Common myeloid progenitor, CD34-positive (primary cell): Measurements from ENCODE around the gene CAMK1D.

ENCODE experiments used
- CTCF ChIA-PET: fragments of 350-600 bp; sonication (Branson Sonifier 250); formaldehyde crosslinking; loops from one replicate; lab custom pipeline; 2021; ENCODE audit warnings: antibody characterized with exemption; lab: Charles Lee
- POLR2A ChIA-PET: fragments of 350-600 bp; sonication (Branson Sonifier 250); formaldehyde crosslinking; loops from one replicate; lab custom pipeline; 2021; ENCODE audit warnings: antibody characterized with exemption; lab: Charles Lee
- DNase-seq, 3 donors: peaks; one replicate each; pipeline versions ENCODE4 v3.0.0 to v3.0.0-alpha.2; 2013
- H3K27ac ChIP-seq, 2 experiments: 1 replicate in 1 of 2; 2 replicates in 1 of 2; pipeline ENCODE4 v1.7.0; 2013; ENCODE audit warnings: inconsistent platforms in 2 of 2, low read length in 2 of 2, mild to moderate bottlenecking in 2 of 2, low read depth in 1 of 2, moderate library complexity in 1 of 2; ENCODE audit not compliant: severe bottlenecking in 2 of 2, insufficient read depth in 1 of 2, poor library complexity in 1 of 2
- H3K27me3 ChIP-seq, 5 experiments: replicated peaks in 2 of 5; 1 replicate in 3 of 5; 2 replicates in 2 of 5; pipeline versions ENCODE4 v1.6.1 to v1.7.0; 2013; ENCODE audit warnings: low read length in 4 of 5, mild to moderate bottlenecking in 2 of 5, moderate library complexity in 2 of 5, inconsistent platforms in 1 of 5; ENCODE audit not compliant: insufficient read depth in 5 of 5, control insufficient read depth in 4 of 5
- H3K36me3 ChIP-seq, 4 experiments: 1 replicate in 2 of 4; 2 replicates in 2 of 4; pipeline versions ENCODE4 v1.6.1 to v1.7.0; 2013; ENCODE audit warnings: low read length in 3 of 4, control low read depth in 1 of 4, mild to moderate bottlenecking in 1 of 4; ENCODE audit not compliant: control insufficient read depth in 4 of 4, insufficient read depth in 4 of 4
- H3K4me1 ChIP-seq, 4 experiments: 1 replicate in 3 of 4; 2 replicates in 1 of 4; pipeline versions ENCODE4 v1.6.1 to v1.7.1; 2013; ENCODE audit warnings: low read length in 3 of 4, mild to moderate bottlenecking in 3 of 4, control low read depth in 1 of 4, inconsistent platforms in 1 of 4, moderate library complexity in 1 of 4; ENCODE audit not compliant: control insufficient read depth in 4 of 4, insufficient read depth in 4 of 4; ENCODE audit errors: control extremely low read depth in 1 of 4
- H3K4me3 ChIP-seq, 7 experiments: 1 replicate in 4 of 7; 2 replicates in 3 of 7; pipeline versions ENCODE4 v1.5.1 to v1.7.0; 2013; ENCODE audit warnings: mild to moderate bottlenecking in 7 of 7, low read length in 6 of 7, moderate library complexity in 6 of 7, inconsistent platforms in 2 of 7, low read depth in 2 of 7, control low read depth in 1 of 7; ENCODE audit not compliant: insufficient read depth in 4 of 7, control insufficient read depth in 1 of 7; ENCODE audit errors: extremely low read depth in 1 of 7
- H3K9me3 ChIP-seq, 5 experiments: 1 replicate in 4 of 5; 2 replicates in 1 of 5; pipeline versions ENCODE4 v1.6.1 to v1.7.1; 2013; ENCODE audit warnings: low read length in 4 of 5, mild to moderate bottlenecking in 2 of 5, inconsistent platforms in 1 of 5, low read depth in 1 of 5, moderate library complexity in 1 of 5; ENCODE audit not compliant: control insufficient read depth in 4 of 5, insufficient read depth in 2 of 5; ENCODE audit errors: control extremely low read depth in 1 of 5
- WGBS: methylation state at CpG from one replicate; pipeline ENCODE4 v1.1.5; 2013; ENCODE audit not compliant: insufficient coverage; 5-methylcytosine and 5-hydroxymethylcytosine counted together

The CAMK1D gene

GRCh38 chr10:12634621-12634931 lies 285.2 kb downstream of the CAMK1D start:
- no peak for DNase-seq
- peaks cover 0 to 32% (median 12%) of the 10 kb centered on the region in 4 experiments for H3K4me1 ChIP-seq
- H3K4me3 ChIP-seq: no peak overlapping the region
- H3K27me3 ChIP-seq: no peaks in the 10 kb centered on the region
- ChIA-PET POLR2A (no interaction called here), CTCF (no interaction called here)
- H3K36me3 ChIP-seq: peaks cover 0 to 2% (median 0%) of the 10 kb centered on the region in 4 experiments
- no peak overlapping the region for H3K27ac ChIP-seq
- H3K9me3 ChIP-seq: no peaks in the 10 kb centered on the region
- WGBS: 99% methylated on average over 8 of the region's 10 CpGs

DNA sequence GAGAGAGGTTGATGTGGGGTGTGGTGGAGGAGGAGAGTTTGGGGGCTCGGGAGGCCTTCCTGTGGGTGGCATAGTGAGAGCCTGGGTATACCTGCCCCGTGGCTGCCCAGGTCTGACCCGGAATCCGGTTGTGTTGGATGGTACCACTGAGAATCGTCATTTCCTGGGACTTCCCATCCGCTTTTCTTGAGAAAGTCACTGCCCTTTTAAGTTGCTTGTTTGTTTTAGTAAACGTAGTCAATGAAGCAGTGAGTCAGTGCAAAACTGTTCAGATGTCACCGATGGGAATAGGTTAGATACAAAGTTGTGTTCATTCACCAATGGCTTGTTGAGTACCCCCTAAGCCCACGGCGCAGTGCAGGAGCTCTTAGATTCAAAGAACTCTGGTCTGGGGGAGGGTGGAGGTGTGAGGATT lies 285.8 kb downstream of the CAMK1D start:
- no peak for DNase-seq
- CTCF ChIA-PET: no interaction called here
- Histone ChIP-seq H3K4me1 (peaks cover 0 to 32% (median 12%) of the 10 kb centered on the region in 4 experiments), H3K4me3 (no peak overlapping the region), H3K27me3 (no peaks in the 10 kb centered on the region), H3K9me3 (no peaks in the 10 kb centered on the region), H3K36me3 (peaks cover 0 to 2% (median 0%) of the 10 kb centered on the region in 4 experiments), H3K27ac (no peak overlapping the region)
- POLR2A ChIA-PET: no interaction called here
- WGBS: 96% methylated on average over 7 of the region's 10 CpGs

DNA sequence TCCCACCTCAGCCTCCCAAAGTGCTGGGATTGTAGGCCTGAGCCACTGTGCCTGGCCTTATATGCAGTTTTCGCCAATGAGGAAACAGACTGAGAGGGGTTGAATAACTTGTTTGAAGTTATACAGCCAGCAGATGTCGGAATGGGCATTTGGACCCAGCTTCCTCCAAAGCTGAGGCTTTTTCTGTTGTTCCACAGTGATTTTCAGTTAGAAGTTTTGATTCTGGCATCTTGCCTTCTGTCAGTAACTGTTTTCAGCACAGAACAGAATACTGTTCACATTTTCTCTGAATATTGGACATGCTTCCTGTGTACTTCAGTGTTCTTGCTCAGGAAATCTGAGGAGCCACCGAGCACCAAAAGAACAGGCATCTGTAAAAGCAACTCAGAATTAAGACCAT lies 287.2 kb downstream of the CAMK1D start:
- Histone ChIP-seq H3K36me3 (peaks cover 0 to 2% (median 0%) of the 10 kb centered on the region in 4 experiments), H3K9me3 (no peaks in the 10 kb centered on the region), H3K4me3 (no peak overlapping the region), H3K4me1 (peaks cover 0 to 32% (median 12%) of the 10 kb centered on the region in 4 experiments), H3K27me3 (no peaks in the 10 kb centered on the region), H3K27ac (no peak overlapping the region)
- POLR2A ChIA-PET: no interaction called here
- 39% methylated on average over 3 of the region's 3 CpGs for WGBS
- peak in 2 of 3 donors; percentile 30 to 48 for DNase-seq
- CTCF ChIA-PET: no interaction called here

- DNase-seq: no peak
- POLR2A ChIA-PET: no interaction called here
These were observed 288.3 kb downstream of the CAMK1D start for GRCh38 chr10:12637649-12638048.

DNA sequence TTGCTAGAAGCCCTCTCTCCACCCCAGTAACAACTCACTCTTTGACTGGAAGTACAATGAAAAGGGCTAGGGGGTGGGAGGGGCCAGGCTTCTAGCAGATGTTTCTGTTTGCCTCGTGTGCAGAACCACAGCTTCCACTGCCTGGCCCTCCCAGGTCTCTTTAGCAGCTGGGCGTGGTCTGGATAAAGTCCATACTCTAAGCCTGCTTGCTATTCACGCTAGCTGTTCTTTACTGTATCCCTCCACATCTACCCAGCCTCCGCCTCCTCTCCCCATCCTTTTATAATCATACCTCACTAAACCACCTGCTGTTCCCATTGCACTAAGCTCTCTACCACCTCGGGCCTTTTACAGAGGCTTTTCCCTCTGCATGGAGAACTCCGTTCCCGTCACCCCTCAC lies 288.8 kb downstream of the CAMK1D start:
- Histone ChIP-seq H3K4me3 (no peak overlapping the region), H3K9me3 (no peaks in the 10 kb centered on the region), H3K27me3 (no peaks in the 10 kb centered on the region), H3K4me1 (peaks cover 0 to 32% (median 12%) of the 10 kb centered on the region in 4 experiments), H3K36me3 (peaks cover 0 to 2% (median 0%) of the 10 kb centered on the region in 4 experiments), H3K27ac (peak overlapping the region in 1 of 2 experiments; percentile 3)
- 63% methylated on average over 7 of the region's 7 CpGs for WGBS
- peak; percentile 41 to 90 (median 87) for DNase-seq
- ChIA-PET CTCF (interaction anchor here (0.7 kb wide), 1 partner anchor 18 kb away, joined by 3 read pairs; no protein-coding TSS in a partner anchor), POLR2A (no interaction called here)

More at GRCh38 chr10:12637649-12638048, 288.3 kb downstream of the CAMK1D start:
- no peaks in the 10 kb centered on the region for H3K27me3 ChIP-seq
- H3K36me3 ChIP-seq: peaks cover 0 to 2% (median 0%) of the 10 kb centered on the region in 4 experiments
- peaks cover 0 to 32% (median 12%) of the 10 kb centered on the region in 4 experiments for H3K4me1 ChIP-seq
- H3K4me3 ChIP-seq: no peak overlapping the region
- no peaks in the 10 kb centered on the region for H3K9me3 ChIP-seq
- H3K27ac ChIP-seq: peak overlapping the region in 1 of 2 experiments; percentile 3
- WGBS: 100% methylated on average over 4 of the region's 8 CpGs
- CTCF ChIA-PET: interaction anchor here (0.7 kb wide), 1 partner anchor 19 kb away, joined by 3 read pairs; no protein-coding TSS in a partner anchor

DNA sequence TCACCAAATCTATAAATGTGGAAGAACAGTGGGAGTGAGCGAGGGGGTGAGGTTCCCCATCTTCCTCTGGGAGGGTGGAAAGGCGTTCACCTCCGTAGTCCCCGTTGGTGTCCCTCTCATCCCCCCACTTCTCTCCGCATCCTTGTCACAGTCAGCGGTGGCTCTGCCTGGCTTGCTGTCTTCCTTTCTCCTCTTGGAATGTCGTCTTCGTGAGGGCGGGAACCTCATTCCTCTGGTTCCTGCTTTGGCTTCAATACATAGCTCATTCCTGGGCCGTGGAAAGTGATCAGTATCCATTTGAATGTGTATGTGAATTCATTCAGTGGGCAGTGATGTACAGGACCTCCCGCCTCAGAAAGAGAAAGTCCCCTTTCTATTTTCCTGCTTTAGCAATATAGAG lies 289.4 kb downstream of the CAMK1D start:
- DNase-seq: no peak
- peaks cover 0 to 32% (median 12%) of the 10 kb centered on the region in 4 experiments for H3K4me1 ChIP-seq
- H3K27ac ChIP-seq: no peak overlapping the region
- H3K4me3 ChIP-seq: no peak overlapping the region
- H3K36me3 ChIP-seq: peaks cover 0 to 2% (median 0%) of the 10 kb centered on the region in 4 experiments
- H3K27me3 ChIP-seq: no peaks in the 10 kb centered on the region
- no peaks in the 10 kb centered on the region for H3K9me3 ChIP-seq
- WGBS: 96% methylated on average over 8 of the region's 11 CpGs
- ChIA-PET POLR2A (interaction anchor here (0.7 kb wide), 1 partner anchor 18 kb away, joined by 3 read pairs; no protein-coding TSS in a partner anchor), CTCF (interaction anchor here (2.5 kb wide), 1 partner anchor 18 kb away, joined by 12 read pairs; no protein-coding TSS in a partner anchor)
